ENCODE data around the gene WBP2. TPM values are rescaled to one million over a fixed set of nuclear protein-coding genes. Genes with fewer than 3 reads are reported as not detected.

Gene WBP2
- total RNA-seq, 1 experiment from 2014 or later = 51.8 TPM

DNA sequence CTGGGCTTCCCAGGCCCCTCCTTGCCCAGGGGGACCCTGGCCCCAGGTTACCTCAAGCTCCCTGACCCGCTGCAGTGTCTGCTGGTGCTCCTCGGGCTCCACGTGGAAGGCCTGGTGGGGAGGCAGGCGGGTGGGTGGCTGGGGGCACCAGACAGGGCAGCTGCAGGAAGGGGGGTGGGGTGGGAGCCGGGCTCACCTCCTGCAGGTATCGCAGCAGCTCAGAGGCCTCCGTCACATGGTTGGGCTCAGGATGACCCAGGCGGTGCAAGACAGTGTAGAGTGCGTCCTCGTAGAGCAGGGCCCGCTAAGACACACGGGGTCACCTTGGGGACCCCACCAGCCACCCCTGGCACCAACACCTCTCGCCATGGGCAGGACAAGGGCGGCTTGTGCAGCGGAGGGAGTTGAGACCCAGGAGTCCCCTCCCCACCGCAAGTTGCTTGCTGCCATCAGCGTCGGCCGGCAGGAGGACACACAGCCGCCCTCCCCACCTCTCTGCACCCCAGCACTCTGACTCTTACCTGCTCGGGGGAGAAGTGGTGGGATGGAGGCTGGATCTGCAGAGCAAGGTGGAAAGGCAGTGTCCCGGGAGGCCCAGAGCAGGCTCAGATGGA is 12.1 kb downstream of the WBP2 start:
- H3K36me3 ChIP-seq (ENCODE audit: low read depth, low read length) = peaks cover 13% of the 10 kb centered on the region; the same call in 1 of the 2 replicates
- H3K9me2 ChIP-seq (replicated peaks; ENCODE audit: low read length) = no peaks in the 10 kb centered on the region
- H3K9me3 ChIP-seq (ENCODE audit: low read length) = no peaks in the 10 kb centered on the region
- H3K4me3 ChIP-seq (ENCODE audit: low read length) = peak overlapping the region; percentile 57; the same call in 1 of the 2 replicates
- H3F3A ChIP-seq (ENCODE audit: low read length, unreplicated experiment) = peaks cover 5% of the 10 kb centered on the region
- BruUV-seq (replicated peaks) = no TSS peak
- TF ChIP-seq EZH2 (IDR thresholded peaks at IDR 0.05; ENCODE audit: low read length, unreplicated experiment) = no peak
- TF ChIP-seq EZH2phosphoT487 (IDR thresholded peaks at IDR 0.05; ENCODE audit: borderline replicate concordance, low read length) = no peak
- TF ChIP-seq, protein P1, sequence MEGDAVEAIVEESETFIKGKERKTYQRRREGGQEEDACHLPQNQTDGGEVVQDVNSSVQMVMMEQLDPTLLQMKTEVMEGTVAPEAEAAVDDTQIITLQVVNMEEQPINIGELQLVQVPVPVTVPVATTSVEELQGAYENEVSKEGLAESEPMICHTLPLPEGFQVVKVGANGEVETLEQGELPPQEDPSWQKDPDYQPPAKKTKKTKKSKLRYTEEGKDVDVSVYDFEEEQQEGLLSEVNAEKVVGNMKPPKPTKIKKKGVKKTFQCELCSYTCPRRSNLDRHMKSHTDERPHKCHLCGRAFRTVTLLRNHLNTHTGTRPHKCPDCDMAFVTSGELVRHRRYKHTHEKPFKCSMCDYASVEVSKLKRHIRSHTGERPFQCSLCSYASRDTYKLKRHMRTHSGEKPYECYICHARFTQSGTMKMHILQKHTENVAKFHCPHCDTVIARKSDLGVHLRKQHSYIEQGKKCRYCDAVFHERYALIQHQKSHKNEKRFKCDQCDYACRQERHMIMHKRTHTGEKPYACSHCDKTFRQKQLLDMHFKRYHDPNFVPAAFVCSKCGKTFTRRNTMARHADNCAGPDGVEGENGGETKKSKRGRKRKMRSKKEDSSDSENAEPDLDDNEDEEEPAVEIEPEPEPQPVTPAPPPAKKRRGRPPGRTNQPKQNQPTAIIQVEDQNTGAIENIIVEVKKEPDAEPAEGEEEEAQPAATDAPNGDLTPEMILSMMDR (conservative IDR thresholded peaks at IDR 0.05; ENCODE audit: low read depth, low read length) = no peak
- H3K4me2 ChIP-seq (ENCODE audit: low read length) = no peak overlapping the region
- intact Hi-C loops (cut with micrococcal nuclease) = no loop called here
- CTCF ChIA-PET = no interaction called here
- H2AFZ ChIP-seq (ENCODE audit: low read length) = no peak overlapping the region
- H3K4me1 ChIP-seq (ENCODE audit: insufficient read depth, low read length) = peaks cover 39% of the 10 kb centered on the region
- POLR2A ChIA-PET (ENCODE audit: unreplicated experiment) = no interaction called here
- no peak overlapping the region for H3K9ac ChIP-seq (ENCODE audit: low read length)
- H3K27ac ChIP-seq (ENCODE audit: low read length) = no peak overlapping the region
- H3K27me3 ChIP-seq (ENCODE audit: low read length) = no peaks in the 10 kb centered on the region
- ATAC-seq = no peak
- peaks cover 7% of the 10 kb centered on the region; the same call in 1 of the 2 replicates for H3K79me2 ChIP-seq (ENCODE audit: low read length)
- no peaks in the 10 kb centered on the region for H4K20me1 ChIP-seq (ENCODE audit: low read length)
- no peak for DNase-seq

DNA sequence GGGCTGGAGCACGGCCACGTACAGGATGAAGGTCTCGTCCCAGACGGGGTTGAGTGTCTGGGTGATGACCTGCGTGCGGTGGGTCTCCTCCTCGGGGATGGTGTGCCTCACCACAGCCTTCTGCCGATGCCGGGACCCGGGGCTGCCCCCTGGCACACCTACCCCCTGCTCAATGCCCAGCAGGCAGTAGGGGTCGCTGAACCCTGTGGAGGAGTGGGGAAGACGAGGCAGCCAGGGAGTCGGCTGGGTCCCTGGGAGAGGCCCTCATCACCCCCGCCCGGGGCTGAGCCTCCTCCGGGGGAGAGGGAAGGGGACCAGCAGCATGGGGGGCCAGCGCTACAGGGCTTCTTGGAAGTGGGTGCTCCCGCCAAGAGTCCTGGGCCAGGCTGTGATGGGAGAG is 12.7 kb downstream of the WBP2 start:
- no peak overlapping the region for H3K4me3 ChIP-seq (ENCODE audit: low read length)
- no peak overlapping the region for H3K27ac ChIP-seq (ENCODE audit: low read length)
- ATAC-seq (no peak), DNase-seq (no peak)
- H3K79me2 ChIP-seq (ENCODE audit: low read length) = peaks cover 7% of the 10 kb centered on the region; the same call in 1 of the 2 replicates
- no peaks in the 10 kb centered on the region for H3K9me3 ChIP-seq (ENCODE audit: low read length)
- no peak overlapping the region for H2AFZ ChIP-seq (ENCODE audit: low read length)
- peaks cover 39% of the 10 kb centered on the region for H3K4me1 ChIP-seq (ENCODE audit: insufficient read depth, low read length)
- intact Hi-C loops (cut with micrococcal nuclease) = no loop called here
- ChIA-PET CTCF (no interaction called here), POLR2A (ENCODE audit: unreplicated experiment) (no interaction called here)
- no peaks in the 10 kb centered on the region for H3K9me2 ChIP-seq (replicated peaks; ENCODE audit: low read length)
- H3F3A ChIP-seq (ENCODE audit: low read length, unreplicated experiment) = peaks cover 5% of the 10 kb centered on the region
- no peak overlapping the region for H3K9ac ChIP-seq (ENCODE audit: low read length)
- H3K36me3 ChIP-seq (ENCODE audit: low read depth, low read length) = peaks cover 7% of the 10 kb centered on the region; the same call in 1 of the 2 replicates
- BruUV-seq (replicated peaks) = no TSS peak
- H4K20me1 ChIP-seq (ENCODE audit: low read length) = no peaks in the 10 kb centered on the region
- H3K27me3 ChIP-seq (ENCODE audit: low read length) = no peaks in the 10 kb centered on the region
- no peak for TF ChIP-seq EZH2 (IDR thresholded peaks at IDR 0.05; ENCODE audit: low read length, unreplicated experiment)
- H3K4me2 ChIP-seq (ENCODE audit: low read length) = no peak overlapping the region

DNA sequence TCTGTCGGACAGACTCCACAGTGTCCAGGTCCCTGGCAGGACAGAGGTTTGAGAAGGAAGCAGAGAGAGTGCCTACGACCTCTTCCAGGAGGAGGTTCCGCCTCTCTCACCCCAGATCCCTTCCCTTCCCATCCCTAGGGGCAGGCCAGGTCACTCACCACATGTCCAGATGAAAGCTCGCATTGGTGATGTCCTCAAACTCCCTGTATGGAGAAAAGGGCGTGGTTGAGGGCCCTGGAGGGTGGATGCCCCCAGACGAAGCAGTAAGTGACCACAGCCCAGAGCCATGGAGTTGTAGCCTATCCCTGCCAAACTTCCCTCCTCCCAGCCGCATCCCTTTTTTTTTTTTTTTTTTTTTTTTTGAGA is 14.4 kb downstream of the WBP2 start:
- Histone ChIP-seq H3K36me3 (ENCODE audit: low read depth, low read length) (no peaks in the 10 kb centered on the region; the same call in 1 of the 2 replicates), H4K20me1 (ENCODE audit: low read length) (no peaks in the 10 kb centered on the region), H3K9me2 (replicated peaks; ENCODE audit: low read length) (no peaks in the 10 kb centered on the region), H3K27me3 (ENCODE audit: low read length) (no peaks in the 10 kb centered on the region), H3F3A (ENCODE audit: low read length, unreplicated experiment) (peaks cover 5% of the 10 kb centered on the region), H3K4me2 (ENCODE audit: low read length) (no peak overlapping the region), H3K79me2 (ENCODE audit: low read length) (peaks cover 7% of the 10 kb centered on the region; the same call in 1 of the 2 replicates), H3K9ac (ENCODE audit: low read length) (no peak overlapping the region), H3K4me1 (ENCODE audit: insufficient read depth, low read length) (peaks cover 25% of the 10 kb centered on the region), H3K4me3 (ENCODE audit: low read length) (no peak overlapping the region), H3K9me3 (ENCODE audit: low read length) (no peaks in the 10 kb centered on the region), H3K27ac (ENCODE audit: low read length) (no peak overlapping the region), H2AFZ (ENCODE audit: low read length) (no peak overlapping the region)
- intact Hi-C loops (cut with micrococcal nuclease) = no loop called here
- TF ChIP-seq EZH2 (IDR thresholded peaks at IDR 0.05; ENCODE audit: low read length, unreplicated experiment) = no peak
- TF ChIP-seq, protein P1 (conservative IDR thresholded peaks at IDR 0.05; ENCODE audit: low read depth, low read length) = no peak
- TF ChIP-seq EZH2phosphoT487 (IDR thresholded peaks at IDR 0.05; ENCODE audit: borderline replicate concordance, low read length) = no peak
- ChIA-PET CTCF (interaction anchor here (0.7 kb wide), 1 partner anchor 35 kb away, joined by 3 read pairs; no protein-coding TSS in a partner anchor), POLR2A (ENCODE audit: unreplicated experiment) (no interaction called here)
- no TSS peak for BruUV-seq (replicated peaks)
- no peak for DNase-seq
- no peak for ATAC-seq
